Lung (tissue), 12 donors: ENCODE results near the gene ZKSCAN4. TPM values are rescaled to one million over a fixed set of nuclear protein-coding genes. Genes with fewer than 3 reads are reported as not detected.

Experiments
- ATAC-seq: fragments of 200-7000 bp; cut with Tn5 transposase; one replicate; pipeline ENCODE4 v1.9.1; 2020; ENCODE audit warnings: moderate number of reproducible peaks; ENCODE audit not compliant: insufficient read depth, low FRiP score
- DNase-seq, 3 donors: peaks; one replicate each; pipeline ENCODE4 v3.0.0-alpha.2; 2013 to 2017
- H3K27ac ChIP-seq, 2 donors: one replicate each; pipeline ENCODE4 v1.5.1; 2013; ENCODE audit warnings: mild to moderate bottlenecking in 2 of 2, moderate library complexity in 2 of 2, control low read depth in 1 of 2, inconsistent platforms in 1 of 2, low read depth in 1 of 2, low read length in 1 of 2
- H3K27me3 ChIP-seq, 3 donors: one replicate each; pipeline ENCODE4 v1.5.1; 2013; ENCODE audit warnings: low read length in 2 of 3; ENCODE audit not compliant: control insufficient read depth in 3 of 3, insufficient read depth in 3 of 3
- H3K36me3 ChIP-seq, 4 donors: one replicate each; pipeline ENCODE4 v1.5.1; 2013; ENCODE audit warnings: low read length in 4 of 4, mild to moderate bottlenecking in 1 of 4, moderate library complexity in 1 of 4; ENCODE audit not compliant: control insufficient read depth in 4 of 4, insufficient read depth in 4 of 4
- H3K4me1 ChIP-seq, 5 donors: one replicate each; pipeline ENCODE4 v1.5.1; 2013; ENCODE audit warnings: low read length in 5 of 5, mild to moderate bottlenecking in 2 of 5, moderate library complexity in 1 of 5; ENCODE audit not compliant: control insufficient read depth in 5 of 5, insufficient read depth in 5 of 5
- H3K4me3 ChIP-seq: one replicate; pipeline ENCODE4 v1.5.1; 2013; ENCODE audit warnings: mild to moderate bottlenecking, control low read depth, moderate library complexity
- H3K9ac ChIP-seq, 2 donors: one replicate each; pipeline ENCODE4 v1.5.1; 2013; ENCODE audit warnings: low read length in 2 of 2, control low read depth in 1 of 2; ENCODE audit not compliant: insufficient read depth in 1 of 2
- H3K9me3 ChIP-seq, 4 donors: one replicate each; pipeline ENCODE4 v1.5.1; 2013; ENCODE audit warnings: low read length in 3 of 4, mild to moderate bottlenecking in 1 of 4, moderate library complexity in 1 of 4; ENCODE audit not compliant: control insufficient read depth in 4 of 4, insufficient read depth in 3 of 4
- WGBS, 2 donors: extraction: QIAGEN DNeasy Blood & Tissue Kit; methylation state at CpG; one replicate each; pipeline ENCODE4 v1.1.7; 2013; 5-methylcytosine and 5-hydroxymethylcytosine counted together
- polyA plus RNA-seq, 2 donors: library from polyadenylated mRNA; stranded (reverse); fragments of 200-250 nt; gene quantifications; one replicate each; pipeline ENCODE4 v1.2.1, GENCODE V29; 2013
- total RNA-seq, 2 donors: library from RNA; depleted of rRNA in 1 of 2; stranded (reverse); fragments of >200 nt in 1 of 2; gene quantifications; one replicate each; pipeline ENCODE4 v1.2.1, GENCODE V29; 2014 to 2021
- TF ChIP-seq, protein P1 (sequence below): IDR thresholded peaks from 2 replicates; pipeline ENCODE4 v1.5.1; 2012; ENCODE audit warnings: mild to moderate bottlenecking; ENCODE audit errors: control extremely low read depth, extremely low read depth
- donor health status: control.
- donor health status: control.
- donor health status: Bipolar disorder and iron deficiency.
- donor health status: healthy.
- donor health status: DM: yes; HTN: yes; CAD: no.

ZKSCAN4 gene
- total and polyA plus RNA-seq, 4 donors: 2.3 to 8.2 (median 4.2) TPM

DNA sequence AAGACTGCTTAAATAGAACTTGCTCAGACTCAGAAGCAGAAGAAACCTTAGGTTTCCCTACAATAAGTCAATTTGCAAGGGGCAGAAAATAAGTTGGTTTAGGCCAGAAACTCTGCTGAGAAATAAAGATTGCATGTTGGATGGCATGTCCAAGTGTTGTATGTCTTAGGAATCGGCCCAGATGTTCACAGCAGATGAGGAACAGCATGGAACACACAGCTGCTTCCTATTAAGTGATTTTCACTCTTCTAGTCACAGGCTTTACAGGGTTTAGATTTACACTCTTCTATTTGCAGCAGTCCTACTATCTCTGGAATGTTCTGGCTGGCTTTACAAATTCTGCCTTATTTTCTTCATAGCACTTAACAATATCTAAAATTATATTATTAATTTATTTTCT is 3.2 kb downstream of the ZKSCAN4 start:
- H3K27me3 ChIP-seq: no peaks in the 10 kb centered on the region
- WGBS, 2 donors: 78 to 80% methylated on average over 1 of the region's 1 CpG
- no peak overlapping the region for H3K27ac ChIP-seq
- DNase-seq: no peak
- H3K9ac ChIP-seq: no peak overlapping the region
- peaks cover 14 to 29% (median 24%) of the 10 kb centered on the region in 4 donors for H3K36me3 ChIP-seq
- TF ChIP-seq, protein P1, sequence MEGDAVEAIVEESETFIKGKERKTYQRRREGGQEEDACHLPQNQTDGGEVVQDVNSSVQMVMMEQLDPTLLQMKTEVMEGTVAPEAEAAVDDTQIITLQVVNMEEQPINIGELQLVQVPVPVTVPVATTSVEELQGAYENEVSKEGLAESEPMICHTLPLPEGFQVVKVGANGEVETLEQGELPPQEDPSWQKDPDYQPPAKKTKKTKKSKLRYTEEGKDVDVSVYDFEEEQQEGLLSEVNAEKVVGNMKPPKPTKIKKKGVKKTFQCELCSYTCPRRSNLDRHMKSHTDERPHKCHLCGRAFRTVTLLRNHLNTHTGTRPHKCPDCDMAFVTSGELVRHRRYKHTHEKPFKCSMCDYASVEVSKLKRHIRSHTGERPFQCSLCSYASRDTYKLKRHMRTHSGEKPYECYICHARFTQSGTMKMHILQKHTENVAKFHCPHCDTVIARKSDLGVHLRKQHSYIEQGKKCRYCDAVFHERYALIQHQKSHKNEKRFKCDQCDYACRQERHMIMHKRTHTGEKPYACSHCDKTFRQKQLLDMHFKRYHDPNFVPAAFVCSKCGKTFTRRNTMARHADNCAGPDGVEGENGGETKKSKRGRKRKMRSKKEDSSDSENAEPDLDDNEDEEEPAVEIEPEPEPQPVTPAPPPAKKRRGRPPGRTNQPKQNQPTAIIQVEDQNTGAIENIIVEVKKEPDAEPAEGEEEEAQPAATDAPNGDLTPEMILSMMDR: no peak
- H3K4me3 ChIP-seq: no peak overlapping the region
- H3K4me1 ChIP-seq: peaks cover 5 to 11% (median 8%) of the 10 kb centered on the region in 5 donors
- no peak for ATAC-seq
- H3K9me3 ChIP-seq: no peaks in the 10 kb centered on the region

DNA sequence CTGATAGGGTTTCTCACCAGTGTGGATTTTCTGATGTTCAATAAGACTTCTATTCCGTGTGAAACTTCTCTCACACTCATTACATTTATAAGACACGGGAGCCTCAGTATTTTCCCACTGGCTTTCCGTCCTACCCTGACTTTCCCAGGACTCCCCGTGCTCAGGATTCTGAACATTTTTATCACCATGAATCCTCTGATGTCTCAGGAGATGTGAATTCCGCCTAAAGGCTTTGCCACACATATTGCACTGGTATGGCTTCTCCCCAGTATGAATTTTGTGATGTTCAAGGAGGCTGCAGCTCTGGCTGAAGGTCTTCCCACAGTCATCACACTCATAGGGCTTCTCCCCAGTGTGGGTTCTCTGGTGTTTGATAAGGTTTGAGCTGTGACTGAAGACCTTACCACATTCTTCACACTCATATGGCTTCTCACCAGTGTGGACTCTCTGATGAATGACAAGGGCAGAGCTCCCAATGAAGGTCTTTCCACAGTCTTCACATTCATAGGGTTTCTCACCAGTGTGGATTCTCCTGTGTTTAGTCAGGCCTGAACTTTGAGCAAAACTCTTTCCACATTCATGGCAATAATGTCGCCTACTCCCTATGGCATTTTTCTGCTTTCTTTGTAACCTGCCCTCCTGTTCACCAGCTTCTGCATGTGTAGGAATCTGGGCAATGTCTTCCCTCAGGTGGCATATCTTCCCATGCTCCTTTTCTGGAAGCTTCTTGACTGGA is 6.7 kb downstream of the ZKSCAN4 start:
- Histone ChIP-seq H3K27ac (no peak overlapping the region), H3K9ac (no peak overlapping the region), H3K4me1 (no peaks in the 10 kb centered on the region), H3K27me3 (no peaks in the 10 kb centered on the region), H3K9me3 (no peaks in the 10 kb centered on the region), H3K36me3 (peaks cover 14 to 29% (median 24%) of the 10 kb centered on the region in 4 donors), H3K4me3 (no peak overlapping the region)
- WGBS, 2 donors: 94 to 97% methylated on average over 6 of the region's 6 CpGs
- ATAC-seq (no peak), DNase-seq (no peak)
- TF ChIP-seq, protein P1: no peak

DNA sequence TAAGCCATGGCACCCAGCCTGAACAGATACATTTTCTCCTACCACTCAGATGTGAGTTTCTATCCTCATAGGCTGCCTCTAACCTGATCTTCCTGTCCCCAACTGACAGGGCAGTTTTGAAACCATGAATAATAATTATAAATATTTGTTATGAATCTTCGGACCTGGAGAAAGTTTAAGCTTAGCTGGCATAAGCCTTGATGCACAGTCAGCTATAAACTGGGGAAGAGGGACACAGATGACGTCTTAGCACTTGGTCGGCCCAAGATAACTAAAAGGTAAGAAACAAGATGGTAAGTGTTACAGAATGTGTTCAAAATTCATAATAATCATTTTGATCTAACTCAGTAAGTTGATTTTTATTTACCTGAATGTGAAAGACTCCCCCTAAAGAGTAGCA is 8.1 kb downstream of the ZKSCAN4 start:
- Histone ChIP-seq H3K27me3 (no peaks in the 10 kb centered on the region), H3K27ac (no peak overlapping the region), H3K36me3 (peaks cover 14 to 29% (median 23%) of the 10 kb centered on the region in 4 donors), H3K9me3 (no peaks in the 10 kb centered on the region), H3K4me3 (no peak overlapping the region), H3K4me1 (no peaks in the 10 kb centered on the region), H3K9ac (no peak overlapping the region)
- WGBS, 2 donors: 94 to 95% methylated on average over 3 of the region's 3 CpGs
- ATAC-seq (no peak), DNase-seq (no peak)
- TF ChIP-seq, protein P1: no peak
